Islet of Langerhans (tissue), 1 donor: ENCODE data around the gene NTN3.

ENCODE experiments used
- FAIRE-seq: peaks from one replicate; lab custom pipeline; 2011; peaks lifted over from hg19 to GRCh38; lab: Jason Lieb, UNC

NTN3 gene

DNA sequence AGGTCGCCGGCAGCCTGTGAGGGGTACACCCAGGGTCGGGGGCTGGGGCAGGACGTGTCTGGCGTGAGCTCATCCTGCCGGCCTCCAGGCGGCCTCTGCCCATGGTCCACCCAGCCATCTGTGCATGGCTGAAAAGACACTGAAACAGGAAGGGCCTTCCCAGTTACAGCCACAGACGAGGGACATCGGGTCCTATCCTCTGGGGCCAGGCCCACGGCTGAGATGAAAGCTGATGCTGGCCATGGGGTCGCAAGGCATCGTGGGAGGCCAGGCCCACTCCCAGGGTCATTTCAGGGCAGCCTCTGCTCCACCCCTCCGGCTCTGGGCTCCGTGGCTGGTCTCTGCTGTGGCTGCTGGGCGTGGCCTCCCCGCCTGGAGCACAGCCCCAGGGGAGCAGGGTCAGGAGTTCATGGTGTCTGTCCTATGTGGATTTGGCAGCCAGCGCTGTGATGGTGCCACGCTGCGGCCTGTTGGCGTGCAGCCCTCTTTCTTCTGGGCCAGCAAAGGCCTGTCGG lies 26.1 kb downstream of the NTN3 start:
- no peak for FAIRE-seq

- FAIRE-seq = no peak
Measured at GRCh38 chr16:2497695-2498484, 26.8 kb downstream of the NTN3 start.

GRCh38 chr16:2498531-2499253 lies 27.6 kb downstream of the NTN3 start:
- FAIRE-seq = no peak

- no peak for FAIRE-seq
Measured at GRCh38 chr16:2499454-2499853, 28.4 kb downstream of the NTN3 start.

DNA sequence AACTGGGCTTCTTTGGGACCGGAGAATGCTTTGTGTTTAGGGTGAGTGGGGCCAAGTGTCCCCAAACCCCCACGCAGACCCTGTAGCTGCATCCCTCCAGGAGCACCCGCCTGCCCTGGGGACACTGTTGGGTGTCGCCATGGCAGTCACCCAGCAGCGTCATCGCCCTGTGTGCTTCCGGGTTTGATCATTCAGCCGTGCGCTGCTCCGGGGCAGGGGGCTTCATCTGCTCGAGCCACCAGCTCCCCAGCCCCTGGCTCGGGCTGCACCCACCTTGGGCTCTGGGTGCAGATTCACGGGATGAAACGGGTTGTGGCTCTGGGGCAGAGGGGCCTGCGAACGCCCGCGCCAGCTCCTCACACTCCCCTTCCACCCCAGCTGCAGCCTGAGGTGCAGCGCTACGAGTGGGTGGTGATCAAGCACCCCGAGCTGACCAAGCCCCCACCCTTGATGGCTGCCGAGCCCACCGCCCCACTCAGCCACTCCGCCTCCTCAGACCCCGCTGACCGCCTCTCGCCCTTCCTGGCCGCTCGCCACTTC lies 28.9 kb downstream of the NTN3 start:
- FAIRE-seq = no peak

GRCh38 chr16:2500430-2500917 lies 29.4 kb downstream of the NTN3 start:
- no peak for FAIRE-seq

GRCh38 chr16:2500918-2501750 lies 30.0 kb downstream of the NTN3 start:
- no peak for FAIRE-seq

DNA sequence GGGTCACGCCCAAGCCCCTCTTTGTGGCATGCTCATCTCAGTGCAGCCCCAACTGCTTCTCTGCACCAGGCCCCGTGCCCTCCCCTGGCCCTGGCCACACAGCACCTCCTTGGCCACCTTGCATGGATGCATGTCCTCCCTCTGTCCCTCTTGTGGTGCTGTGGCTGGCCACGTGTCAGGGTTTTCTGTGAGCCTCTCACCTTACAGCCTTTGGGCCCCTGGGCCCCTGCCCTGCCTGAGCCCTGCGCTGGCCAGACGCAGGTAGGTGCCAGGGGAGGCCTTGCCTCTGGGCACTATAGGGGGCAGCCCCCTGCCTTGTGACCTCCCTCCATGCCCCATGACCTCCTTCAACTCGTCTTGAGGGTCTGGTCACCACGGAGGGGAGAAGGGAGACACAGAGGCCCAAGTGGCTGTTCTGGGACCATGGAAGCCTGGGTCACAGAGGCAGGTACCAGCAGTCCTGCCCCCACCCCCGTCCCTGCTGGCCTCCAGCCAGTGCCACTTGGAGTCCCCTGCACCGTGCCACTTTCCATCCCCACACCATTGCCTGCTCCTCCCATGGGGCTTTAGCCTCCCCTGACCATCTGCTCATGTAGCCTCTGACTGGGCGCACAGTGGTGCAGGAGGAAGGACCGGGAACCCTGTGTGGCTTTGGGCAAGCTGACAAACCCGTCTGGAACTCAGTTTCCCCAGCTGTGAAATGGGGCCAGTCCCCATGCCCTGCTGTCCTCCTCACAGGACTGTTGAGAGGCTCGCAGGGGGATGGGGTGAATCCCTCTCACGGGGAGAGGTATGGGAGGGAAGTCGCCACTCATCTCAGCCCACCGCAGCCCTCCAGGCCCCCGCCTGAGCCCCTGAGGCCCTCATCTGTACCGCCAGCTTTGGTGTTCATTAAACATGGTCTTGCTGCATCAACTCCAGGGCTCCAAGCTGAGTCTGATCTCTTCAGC lies 31.1 kb downstream of the NTN3 start:
- FAIRE-seq = no peak

DNA sequence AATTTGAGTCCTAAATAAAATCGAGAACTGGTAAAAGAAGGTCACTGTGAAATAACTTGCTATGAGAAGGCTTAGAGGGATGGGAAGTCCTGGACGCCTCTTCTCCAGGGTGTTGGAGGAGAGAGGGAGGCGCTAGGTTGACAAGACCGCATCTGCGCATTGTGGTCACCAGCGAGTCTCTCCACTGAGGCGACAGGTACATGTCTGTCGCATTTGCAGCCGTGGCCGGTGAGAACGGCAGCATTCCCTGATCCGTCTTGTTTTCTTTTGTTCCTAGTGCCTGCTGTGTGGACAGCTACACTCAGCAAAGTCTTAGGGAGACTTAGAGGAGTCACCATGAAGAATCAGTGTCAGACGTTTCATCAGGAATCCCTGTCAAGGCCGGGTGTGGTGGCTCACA lies 34.6 kb downstream of the NTN3 start:
- FAIRE-seq = no peak

DNA sequence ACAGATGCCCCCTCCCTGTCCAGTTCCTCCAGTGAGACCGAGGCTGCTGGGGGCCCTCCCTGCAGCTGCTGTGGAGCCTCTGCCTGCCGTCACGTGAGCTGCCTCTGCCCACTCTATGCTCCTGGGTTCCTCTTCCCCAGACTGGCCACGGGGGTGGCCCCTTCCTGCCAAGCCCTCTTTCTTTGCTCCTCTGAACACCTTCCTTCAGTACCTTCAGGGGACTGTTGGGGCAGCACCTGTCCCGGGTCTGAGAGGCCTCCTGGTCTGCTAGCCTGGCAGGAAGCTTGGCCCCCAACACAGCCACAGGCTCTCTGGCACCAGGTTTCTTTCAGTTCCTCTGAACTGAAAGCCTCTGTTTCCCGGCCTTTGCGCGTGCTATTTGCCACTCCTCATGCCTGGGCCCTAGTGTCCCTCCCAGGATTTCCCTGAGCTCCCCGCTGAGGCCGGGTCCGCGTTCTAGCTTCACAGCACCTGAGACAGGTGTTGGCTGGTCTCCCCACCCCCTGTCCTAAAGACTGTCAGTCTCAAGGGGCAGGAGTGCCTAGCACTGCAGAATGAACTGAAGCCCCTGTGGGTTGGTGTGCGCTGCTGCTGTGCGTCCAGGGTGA lies 36.1 kb downstream of the NTN3 start:
- no peak for FAIRE-seq

GRCh38 chr16:2507665-2508064 lies 36.6 kb downstream of the NTN3 start:
- no peak for FAIRE-seq

- FAIRE-seq = no peak
Measured at GRCh38 chr16:2508722-2509400, 37.8 kb downstream of the NTN3 start.

- no peak for FAIRE-seq
Measured at GRCh38 chr16:2511128-2511800, 40.2 kb downstream of the NTN3 start.

DNA sequence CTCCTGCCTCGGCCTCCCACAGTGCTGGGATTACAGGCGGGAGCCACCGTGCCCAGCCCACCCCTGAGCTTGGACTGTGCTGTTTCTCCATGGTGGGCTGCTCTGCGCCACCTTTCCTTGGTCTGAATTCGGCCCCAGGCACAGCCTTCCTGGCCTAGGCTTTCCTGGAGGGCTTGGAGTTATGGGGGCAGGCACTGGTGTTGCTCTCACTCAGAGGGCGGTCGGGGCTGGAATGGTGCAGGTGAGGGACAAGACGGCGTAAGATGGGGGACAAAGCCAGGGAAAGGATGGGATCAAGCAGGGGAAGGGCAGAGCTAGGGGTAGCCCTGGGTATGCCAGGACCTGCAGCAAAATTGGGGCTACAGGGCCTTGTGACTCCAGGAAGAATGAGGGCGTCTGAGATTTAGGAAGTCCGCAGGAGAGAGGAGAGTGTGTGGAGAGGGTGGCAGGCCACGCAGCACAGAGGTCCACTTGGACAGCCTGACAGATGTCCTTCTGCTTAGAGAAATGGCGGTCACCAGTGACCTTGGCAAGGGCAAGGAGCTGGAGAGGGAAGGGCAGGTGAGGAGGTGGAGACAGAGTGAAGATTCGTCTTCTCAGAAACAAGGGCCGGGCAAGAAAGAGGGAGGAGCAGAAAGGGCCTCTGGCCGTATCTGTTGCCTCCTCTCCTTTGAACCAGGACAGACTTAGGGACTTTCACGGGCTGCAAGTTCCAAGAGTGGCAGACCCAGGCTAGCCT lies 41.1 kb downstream of the NTN3 start:
- no peak for FAIRE-seq

DNA sequence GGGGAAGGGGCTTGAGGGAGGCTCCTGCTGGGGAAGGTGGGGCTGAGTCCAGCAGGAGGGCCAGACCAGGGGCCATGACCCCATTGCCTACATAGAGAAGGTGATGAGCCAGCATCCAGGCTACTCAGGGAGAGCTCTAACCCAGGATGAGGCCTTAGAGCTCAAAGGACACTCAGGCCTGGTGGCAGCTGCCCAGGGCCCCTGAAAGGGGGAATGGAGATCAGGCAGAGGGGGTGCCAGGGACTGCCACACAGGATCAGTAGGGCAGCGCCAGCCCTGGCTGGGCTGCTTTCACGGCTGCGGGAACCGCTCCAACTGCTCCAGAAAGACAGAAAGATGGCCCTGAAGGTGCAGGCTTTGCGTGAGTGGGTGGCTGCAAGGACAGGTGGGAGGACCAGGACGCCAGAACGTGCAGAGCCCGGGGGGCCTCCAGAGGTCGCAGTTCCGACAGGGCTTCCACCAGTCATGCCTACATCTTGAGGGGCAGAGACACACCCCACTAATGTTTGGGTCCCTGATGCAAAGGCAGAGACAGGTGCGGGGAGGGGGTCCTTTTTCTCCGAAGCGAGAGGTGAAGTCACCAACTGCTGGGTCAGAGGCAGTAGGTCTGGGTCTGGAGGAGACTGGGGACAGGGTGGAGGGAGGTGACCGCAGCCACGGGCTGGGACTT lies 41.8 kb downstream of the NTN3 start:
- FAIRE-seq = no peak

- FAIRE-seq = no peak
Measured at GRCh38 chr16:2513405-2514332, 42.6 kb downstream of the NTN3 start, which contains the start of gene ATP6V0C. Gene ATP6V0C, plus strand, starts transcription at chr16:2513952. Its CDS starts 152 bp downstream, at chr16:2514104.
